Astrocyte of the spinal cord (primary cell): ENCODE measurements around the gene TTC32.

Source experiments
- DNase-seq: peaks from one replicate; pipeline ENCODE4 v3.0.0; 2011; ENCODE audit warnings: low read depth, low spot score
- H3K4me3 ChIP-seq: 2 replicates; pipeline ENCODE4 v1.5.1; 2011; ENCODE audit warnings: low read depth, mild to moderate bottlenecking, low read length, moderate library complexity
- CTCF ChIP-seq: IDR thresholded peaks from 2 replicates; pipeline ENCODE4 v1.5.1; 2012; ENCODE audit warnings: low read depth, mild to moderate bottlenecking, low read length, inconsistent platforms
- in situ Hi-C: cut with HindIII; loops from 2 replicates; pipeline ENCODE4 v1.10.0; 2017; ENCODE audit warnings: low sequenced_read_pairs

The TTC32 gene

GRCh38 chr2:19901442-19902215 lies at the start of gene TTC32:
Gene TTC32, minus strand, starts transcription at chr2:19901983. Its CDS starts 129 bp downstream, at chr2:19901854.
- in situ Hi-C loops = no loop called here

GRCh38 chr2:19949071-19949470 lies 47.3 kb upstream of the TTC32 start:
- no peak for TF ChIP-seq CTCF
- peak; percentile 55 for DNase-seq
- H3K4me3 ChIP-seq = no peak overlapping the region
- in situ Hi-C loops = no loop called here

More at GRCh38 chr2:19901442-19902215, at the start of gene TTC32:
- DNase-seq = peak; percentile 96
- H3K4me3 ChIP-seq = peak within 1 kb of the TSS; percentile 74
- TF ChIP-seq CTCF = no peak

GRCh38 chr2:19947184-19947940 lies 45.6 kb upstream of the TTC32 start:
- no peak for TF ChIP-seq CTCF

GRCh38 chr2:19944205-19944845 lies 42.5 kb upstream of the TTC32 start:
- in situ Hi-C loops = no loop called here
- DNase-seq = no peak
- no peak for TF ChIP-seq CTCF
- no peak overlapping the region for H3K4me3 ChIP-seq

More at GRCh38 chr2:19947184-19947940, 45.6 kb upstream of the TTC32 start:
- H3K4me3 ChIP-seq = no peak overlapping the region
- in situ Hi-C loops = no loop called here
- no peak for DNase-seq

- no peak for DNase-seq
- TF ChIP-seq CTCF = no peak
- no peak overlapping the region for H3K4me3 ChIP-seq
- in situ Hi-C loops = no loop called here
Observed at GRCh38 chr2:19943189-19943588, 41.4 kb upstream of the TTC32 start.

- H3K4me3 ChIP-seq = no peak overlapping the region
- no peak for TF ChIP-seq CTCF
- in situ Hi-C loops = no loop called here
- DNase-seq = no peak
Observed at GRCh38 chr2:19942199-19942598, 40.4 kb upstream of the TTC32 start.
